ENCODE results near the gene CDH4. TPM values are rescaled to one million over a fixed set of nuclear protein-coding genes. Genes with fewer than 3 reads are reported as not detected.
A peak's percentile ranks its signal among the peaks of the same experiment; 100 is the strongest.

The CDH4 gene
- total and polyA plus RNA-seq, 11 donors, result 0.04 to 0.54 (median 0.08) TPM; not detected in 1

DNA sequence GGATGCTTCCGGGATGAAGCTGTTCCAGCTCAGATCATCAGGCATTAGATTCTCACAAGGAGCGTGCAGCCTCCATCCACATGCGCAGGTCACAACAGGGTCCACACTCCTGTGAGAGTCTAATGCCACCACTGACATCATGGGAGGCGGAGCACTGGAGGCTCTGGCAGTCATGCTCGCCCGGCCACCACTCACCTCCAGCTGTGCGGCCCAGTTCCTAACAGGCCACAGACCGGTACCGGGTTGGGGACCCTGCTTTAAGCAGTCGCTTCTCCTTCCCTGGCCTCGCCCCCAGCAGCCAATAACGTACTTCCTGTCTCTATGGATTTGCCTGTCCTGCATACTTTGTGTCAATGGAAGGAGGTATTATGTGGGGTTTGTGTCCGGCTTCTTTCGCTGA lies 576.8 kb downstream of the CDH4 start:
- H3K4me1 ChIP-seq, result no peaks in the 10 kb centered on the region
- H3K9me3 ChIP-seq, result peaks cover 0 to 5% (median 0%) of the 10 kb centered on the region in 12 donors
- H3K27me3 ChIP-seq, result peaks cover 0 to 28% (median 6%) of the 10 kb centered on the region in 9 donors
- ATAC-seq (no peak), DNase-seq (peak in 2 of 5 donors; percentile 16 to 33)
- WGBS, 4 donors, result 85 to 95% (median 91%) methylated on average over 10 to 14 of the region's 14 CpGs
- H3K4me3 ChIP-seq, result no peak overlapping the region
- no peak overlapping the region for H3K27ac ChIP-seq
- intact Hi-C loops (cut with DNase I), result no loop called here
- TF ChIP-seq, protein P1, sequence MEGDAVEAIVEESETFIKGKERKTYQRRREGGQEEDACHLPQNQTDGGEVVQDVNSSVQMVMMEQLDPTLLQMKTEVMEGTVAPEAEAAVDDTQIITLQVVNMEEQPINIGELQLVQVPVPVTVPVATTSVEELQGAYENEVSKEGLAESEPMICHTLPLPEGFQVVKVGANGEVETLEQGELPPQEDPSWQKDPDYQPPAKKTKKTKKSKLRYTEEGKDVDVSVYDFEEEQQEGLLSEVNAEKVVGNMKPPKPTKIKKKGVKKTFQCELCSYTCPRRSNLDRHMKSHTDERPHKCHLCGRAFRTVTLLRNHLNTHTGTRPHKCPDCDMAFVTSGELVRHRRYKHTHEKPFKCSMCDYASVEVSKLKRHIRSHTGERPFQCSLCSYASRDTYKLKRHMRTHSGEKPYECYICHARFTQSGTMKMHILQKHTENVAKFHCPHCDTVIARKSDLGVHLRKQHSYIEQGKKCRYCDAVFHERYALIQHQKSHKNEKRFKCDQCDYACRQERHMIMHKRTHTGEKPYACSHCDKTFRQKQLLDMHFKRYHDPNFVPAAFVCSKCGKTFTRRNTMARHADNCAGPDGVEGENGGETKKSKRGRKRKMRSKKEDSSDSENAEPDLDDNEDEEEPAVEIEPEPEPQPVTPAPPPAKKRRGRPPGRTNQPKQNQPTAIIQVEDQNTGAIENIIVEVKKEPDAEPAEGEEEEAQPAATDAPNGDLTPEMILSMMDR (IDR thresholded peaks at IDR 0.05), result no peak
- TF ChIP-seq POLR2A (IDR thresholded peaks at IDR 0.05), result no peak
- H3K36me3 ChIP-seq, result no peaks in the 10 kb centered on the region

DNA sequence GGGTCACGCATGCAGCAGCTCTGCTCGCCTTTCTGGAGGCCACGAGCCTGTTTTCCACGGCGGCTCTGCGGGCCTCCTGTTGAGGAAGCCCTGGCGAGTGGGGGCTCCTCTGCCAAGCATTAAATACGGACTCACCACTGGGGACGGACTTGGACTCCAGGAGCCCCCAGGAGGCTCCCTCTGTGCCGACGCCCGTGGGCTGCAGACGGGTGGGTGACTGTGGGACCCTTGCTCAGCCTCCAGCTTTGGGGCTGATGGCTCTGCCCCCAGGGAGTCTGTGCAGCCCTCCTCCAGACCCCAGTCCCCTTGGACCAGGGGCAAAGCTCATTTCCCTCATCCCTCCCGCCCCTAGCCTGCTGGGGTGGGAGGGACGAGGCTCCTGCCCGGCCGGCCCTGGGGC lies 577.5 kb downstream of the CDH4 start:
- H3K9me3 ChIP-seq, result peaks cover 0 to 5% (median 0%) of the 10 kb centered on the region in 12 donors
- WGBS, 4 donors, result 80 to 87% (median 84%) methylated on average over 11 to 17 of the region's 17 CpGs
- H3K36me3 ChIP-seq, result no peaks in the 10 kb centered on the region
- H3K4me3 ChIP-seq, result no peak overlapping the region
- peak in 2 of 5 donors; percentile 8 to 39 for DNase-seq
- no peak for TF ChIP-seq POLR2A (IDR thresholded peaks at IDR 0.05)
- TF ChIP-seq, protein P1 (IDR thresholded peaks at IDR 0.05), result no peak
- intact Hi-C loops (cut with DNase I), result no loop called here
- ATAC-seq, result no peak
- H3K27ac ChIP-seq, result no peak overlapping the region
- peaks cover 0 to 28% (median 6%) of the 10 kb centered on the region in 9 donors for H3K27me3 ChIP-seq
- H3K4me1 ChIP-seq, result no peaks in the 10 kb centered on the region

DNA sequence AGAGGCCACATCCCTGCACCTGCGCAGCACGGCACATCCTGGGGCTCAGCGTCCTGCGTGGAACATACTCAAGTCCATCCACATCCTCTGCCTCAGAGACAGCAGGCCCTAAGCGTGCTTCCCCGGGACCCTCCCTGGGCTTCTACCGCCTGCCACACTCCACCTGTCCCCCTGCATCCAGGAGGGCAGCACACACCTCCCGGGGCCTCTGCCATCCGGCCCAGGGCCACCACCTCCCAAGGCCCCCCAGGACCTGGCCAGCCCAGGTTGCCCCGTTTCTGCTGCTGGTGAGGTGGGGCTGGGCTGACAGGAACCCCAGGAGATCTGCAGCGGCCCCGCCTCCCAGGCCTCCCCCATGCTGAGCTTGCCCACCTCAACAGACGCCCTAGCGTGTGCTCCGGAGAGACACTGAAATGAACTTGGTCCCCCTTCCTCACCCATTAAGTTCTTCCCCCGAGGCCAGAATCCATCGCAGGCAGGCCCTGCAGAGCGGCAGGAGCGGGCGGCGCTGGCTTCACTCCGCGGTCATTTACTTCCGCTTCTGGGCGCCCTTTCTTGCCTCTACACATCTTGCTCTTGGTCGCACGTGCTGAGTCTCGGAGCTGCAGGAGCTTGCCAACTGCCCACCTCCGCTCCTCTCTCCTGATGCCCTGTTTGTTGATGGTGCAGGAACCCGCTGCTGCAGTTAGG lies 578.3 kb downstream of the CDH4 start:
- H3K4me3 ChIP-seq, result no peak overlapping the region
- no peak overlapping the region for H3K27ac ChIP-seq
- TF ChIP-seq POLR2A (IDR thresholded peaks at IDR 0.05), result no peak
- TF ChIP-seq, protein P1 (IDR thresholded peaks at IDR 0.05), result no peak
- no peaks in the 10 kb centered on the region for H3K4me1 ChIP-seq
- WGBS, 4 donors, result 82 to 84% (median 83%) methylated on average over 29 to 30 of the region's 30 CpGs
- peaks cover 0 to 5% (median 0%) of the 10 kb centered on the region in 12 donors for H3K9me3 ChIP-seq
- peaks cover 0 to 32% (median 6%) of the 10 kb centered on the region in 9 donors for H3K27me3 ChIP-seq
- DNase-seq, result peak in 2 of 5 donors; percentile 2 to 40
- intact Hi-C loops (cut with DNase I), result no loop called here
- ATAC-seq, result no peak
- H3K36me3 ChIP-seq, result no peaks in the 10 kb centered on the region

DNA sequence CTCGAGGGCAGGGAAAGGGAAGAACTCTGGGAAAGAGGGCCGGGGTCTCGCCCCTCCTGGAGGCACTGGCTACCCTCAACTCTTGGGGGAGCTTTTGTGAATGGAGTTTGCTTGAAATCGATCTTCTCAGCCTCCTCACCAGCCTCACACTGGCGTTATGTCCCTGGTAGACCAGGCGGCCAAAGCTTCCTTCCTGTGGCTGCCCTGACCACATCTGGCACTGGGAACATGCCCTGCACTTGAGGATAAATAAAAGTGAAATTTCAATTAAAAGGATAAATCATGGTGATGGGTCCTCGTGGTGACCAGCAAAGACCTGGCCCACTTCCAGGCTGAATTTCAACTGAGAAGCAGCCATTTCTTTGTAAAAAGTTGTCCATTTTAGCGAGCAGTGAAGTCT lies 578.9 kb downstream of the CDH4 start:
- peaks cover 0 to 5% (median 0%) of the 10 kb centered on the region in 12 donors for H3K9me3 ChIP-seq
- 66 to 75% (median 70%) methylated on average over 8 of the region's 8 CpGs for WGBS, 4 donors
- H3K27me3 ChIP-seq, result peaks cover 0 to 35% (median 6%) of the 10 kb centered on the region in 9 donors
- TF ChIP-seq POLR2A (IDR thresholded peaks at IDR 0.05), result no peak
- TF ChIP-seq, protein P1 (IDR thresholded peaks at IDR 0.05), result no peak
- ATAC-seq (no peak), DNase-seq (peak in 1 of 5 donors; percentile 10)
- H3K27ac ChIP-seq, result no peak overlapping the region
- intact Hi-C loops (cut with DNase I), result no loop called here
- no peaks in the 10 kb centered on the region for H3K36me3 ChIP-seq
- H3K4me3 ChIP-seq, result no peak overlapping the region
- no peaks in the 10 kb centered on the region for H3K4me1 ChIP-seq
